Measurements from ENCODE around the gene CTAG1B.
"Not testable (repeated sequence)": the region's sequence is repeated elsewhere in the genome, so short reads cannot be mapped to it uniquely, and the experiment has no call there.

Gene CTAG1B

DNA sequence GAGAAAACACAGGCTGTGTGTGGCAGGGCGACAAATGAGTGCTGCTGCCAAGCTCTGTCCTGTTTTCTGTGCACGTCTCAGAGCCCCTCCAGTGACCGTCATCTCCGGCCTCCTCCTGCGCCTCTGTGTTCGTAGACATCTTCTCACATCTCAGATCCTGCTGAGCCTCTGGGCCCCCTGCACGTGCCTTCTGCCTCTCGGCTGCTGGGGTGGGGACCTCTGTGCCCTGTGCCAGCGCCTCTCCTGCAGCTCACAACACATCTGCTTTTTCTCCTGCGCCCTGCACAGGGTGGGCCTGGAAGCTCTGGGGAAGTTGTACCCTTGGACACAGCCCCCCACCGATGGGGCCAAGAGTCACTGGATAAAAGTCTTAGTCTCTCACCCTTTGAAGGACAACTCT, 36.7 kb upstream of the CTAG1B start:
- DNase-seq (ENCODE audit: low read depth) = no peak
- H3K4me3 ChIP-seq (ENCODE audit: low read depth, low read length) = no peak overlapping the region
- TF ChIP-seq, protein P1, sequence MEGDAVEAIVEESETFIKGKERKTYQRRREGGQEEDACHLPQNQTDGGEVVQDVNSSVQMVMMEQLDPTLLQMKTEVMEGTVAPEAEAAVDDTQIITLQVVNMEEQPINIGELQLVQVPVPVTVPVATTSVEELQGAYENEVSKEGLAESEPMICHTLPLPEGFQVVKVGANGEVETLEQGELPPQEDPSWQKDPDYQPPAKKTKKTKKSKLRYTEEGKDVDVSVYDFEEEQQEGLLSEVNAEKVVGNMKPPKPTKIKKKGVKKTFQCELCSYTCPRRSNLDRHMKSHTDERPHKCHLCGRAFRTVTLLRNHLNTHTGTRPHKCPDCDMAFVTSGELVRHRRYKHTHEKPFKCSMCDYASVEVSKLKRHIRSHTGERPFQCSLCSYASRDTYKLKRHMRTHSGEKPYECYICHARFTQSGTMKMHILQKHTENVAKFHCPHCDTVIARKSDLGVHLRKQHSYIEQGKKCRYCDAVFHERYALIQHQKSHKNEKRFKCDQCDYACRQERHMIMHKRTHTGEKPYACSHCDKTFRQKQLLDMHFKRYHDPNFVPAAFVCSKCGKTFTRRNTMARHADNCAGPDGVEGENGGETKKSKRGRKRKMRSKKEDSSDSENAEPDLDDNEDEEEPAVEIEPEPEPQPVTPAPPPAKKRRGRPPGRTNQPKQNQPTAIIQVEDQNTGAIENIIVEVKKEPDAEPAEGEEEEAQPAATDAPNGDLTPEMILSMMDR (conservative IDR thresholded peaks at IDR 0.05; ENCODE audit: low read depth, low read length) = no peak

DNA sequence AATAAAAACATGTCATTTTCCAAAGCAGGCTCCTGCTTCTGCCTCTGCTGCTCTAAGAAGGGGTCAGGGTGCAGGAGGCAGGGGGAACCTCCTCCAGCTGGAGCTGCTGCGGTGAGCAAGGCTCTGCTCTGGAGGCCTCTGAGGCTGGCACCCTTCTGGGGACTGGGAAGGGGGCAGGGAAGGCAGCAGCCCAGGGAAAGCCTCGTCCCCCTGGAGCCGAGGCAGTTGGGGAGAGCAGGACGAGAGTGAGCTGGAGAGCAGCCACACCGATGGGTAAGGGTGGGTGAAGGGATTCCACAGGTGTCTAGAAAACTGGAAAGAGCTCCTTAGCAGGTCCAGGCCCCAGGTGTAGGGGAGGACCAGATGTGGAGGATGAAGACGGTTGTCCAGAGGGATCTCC, 36.3 kb upstream of the CTAG1B start:
- DNase-seq (ENCODE audit: low read depth) = no peak
- no peak overlapping the region for H3K4me3 ChIP-seq (ENCODE audit: low read depth, low read length)
- TF ChIP-seq, protein P1 (conservative IDR thresholded peaks at IDR 0.05; ENCODE audit: low read depth, low read length) = no peak

DNA sequence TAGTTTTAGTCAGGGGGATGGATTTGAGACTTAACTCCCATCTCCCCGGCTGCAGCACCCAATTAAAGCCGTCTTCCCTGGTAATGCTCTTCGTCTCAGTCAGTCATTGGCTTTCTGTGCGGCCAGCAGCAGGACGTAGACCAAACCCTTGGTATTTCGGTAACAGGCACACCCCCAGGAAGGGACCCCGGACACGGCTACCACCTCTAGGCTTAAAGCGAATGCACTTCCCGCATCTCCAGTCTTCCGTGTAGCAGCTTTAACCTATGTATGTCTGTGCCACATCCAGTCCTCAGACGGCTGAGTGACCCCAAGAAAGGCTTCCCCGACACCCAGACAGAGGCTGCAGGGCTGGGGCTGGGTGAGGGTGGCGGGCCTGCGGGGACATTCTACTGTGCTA, 35.8 kb upstream of the CTAG1B start:
- no peak overlapping the region for H3K4me3 ChIP-seq (ENCODE audit: low read depth, low read length)
- DNase-seq (ENCODE audit: low read depth) = no peak
- TF ChIP-seq, protein P1 (conservative IDR thresholded peaks at IDR 0.05; ENCODE audit: low read depth, low read length) = no peak

DNA sequence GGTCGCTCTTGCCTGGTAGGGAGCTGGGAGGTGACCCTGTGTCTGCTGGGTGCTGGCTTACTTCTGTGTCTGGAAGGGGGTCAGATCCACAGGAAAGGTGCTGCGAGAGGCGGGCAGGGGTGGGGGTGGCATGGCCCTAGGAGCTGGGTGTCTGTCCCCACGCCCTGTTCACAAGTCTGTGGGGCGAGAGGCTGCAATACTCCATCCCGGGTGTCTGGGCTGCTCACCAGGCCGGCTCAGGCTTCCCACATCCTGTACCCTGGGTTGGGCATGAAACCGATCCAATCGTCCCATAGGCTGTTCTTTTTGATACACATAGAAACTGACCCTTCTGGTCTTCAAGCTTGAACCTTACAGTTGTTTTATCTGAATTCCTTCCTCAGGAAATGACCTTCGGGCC, 35.3 kb upstream of the CTAG1B start:
- H3K4me3 ChIP-seq (ENCODE audit: low read depth, low read length) = no peak overlapping the region
- no peak for DNase-seq (ENCODE audit: low read depth)

DNA sequence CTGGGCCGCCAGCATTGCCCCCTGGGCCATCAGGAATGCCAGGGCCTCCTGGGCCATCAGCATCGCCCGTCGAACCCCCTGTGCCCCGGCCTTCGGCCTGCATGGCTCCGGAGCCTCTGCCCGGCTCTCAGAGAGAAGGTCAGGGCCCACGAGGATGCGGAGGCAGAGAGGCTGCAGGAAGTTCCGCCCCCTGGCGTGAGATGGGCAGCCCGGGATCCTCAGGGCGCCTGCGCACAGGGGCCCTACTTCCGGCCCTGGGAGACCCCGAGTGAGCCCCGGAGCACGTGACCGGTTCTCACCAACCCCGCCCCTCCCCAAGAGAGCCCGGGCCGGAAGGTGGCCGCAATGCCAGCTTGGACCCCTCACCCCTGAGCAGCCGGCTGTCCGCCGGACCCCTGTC, 34.3 kb upstream of the CTAG1B start, which contains the start of gene CTAG2:
CTAG2 (minus strand) TSS at position 167 of the 400 bp plus-strand sequence; CDS start at position 103, 64 bp downstream.
- not testable (repeated sequence) for DNase-seq (ENCODE audit: low read depth); H3K4me3 ChIP-seq (ENCODE audit: low read depth, low read length)

More for the DNA sequence above, 35.3 kb upstream of the CTAG1B start:
- TF ChIP-seq, protein P1 (conservative IDR thresholded peaks at IDR 0.05; ENCODE audit: low read depth, low read length) = no peak

DNA sequence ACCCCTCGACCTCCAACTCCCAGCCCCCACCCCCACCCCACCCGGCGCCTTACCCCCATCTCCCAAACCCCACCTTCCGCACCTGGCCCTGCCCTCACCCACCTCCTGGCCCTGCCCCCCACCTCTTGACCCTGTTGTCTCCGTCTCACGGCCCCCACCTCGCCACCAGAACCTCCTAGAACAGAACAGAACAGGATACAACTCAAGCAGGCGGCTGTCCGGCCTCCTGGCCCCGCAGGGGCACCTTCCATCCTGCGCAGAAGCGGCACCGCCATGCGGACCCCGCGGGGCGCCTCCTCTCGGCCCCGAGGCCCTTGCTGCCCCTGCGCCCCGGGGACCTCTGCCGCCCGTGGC, 33.9 kb upstream of the CTAG1B start:
- no peak for DNase-seq (ENCODE audit: low read depth)
- TF ChIP-seq, protein P1 (conservative IDR thresholded peaks at IDR 0.05; ENCODE audit: low read depth, low read length) = no peak
- no peak overlapping the region for H3K4me3 ChIP-seq (ENCODE audit: low read depth, low read length)

DNA sequence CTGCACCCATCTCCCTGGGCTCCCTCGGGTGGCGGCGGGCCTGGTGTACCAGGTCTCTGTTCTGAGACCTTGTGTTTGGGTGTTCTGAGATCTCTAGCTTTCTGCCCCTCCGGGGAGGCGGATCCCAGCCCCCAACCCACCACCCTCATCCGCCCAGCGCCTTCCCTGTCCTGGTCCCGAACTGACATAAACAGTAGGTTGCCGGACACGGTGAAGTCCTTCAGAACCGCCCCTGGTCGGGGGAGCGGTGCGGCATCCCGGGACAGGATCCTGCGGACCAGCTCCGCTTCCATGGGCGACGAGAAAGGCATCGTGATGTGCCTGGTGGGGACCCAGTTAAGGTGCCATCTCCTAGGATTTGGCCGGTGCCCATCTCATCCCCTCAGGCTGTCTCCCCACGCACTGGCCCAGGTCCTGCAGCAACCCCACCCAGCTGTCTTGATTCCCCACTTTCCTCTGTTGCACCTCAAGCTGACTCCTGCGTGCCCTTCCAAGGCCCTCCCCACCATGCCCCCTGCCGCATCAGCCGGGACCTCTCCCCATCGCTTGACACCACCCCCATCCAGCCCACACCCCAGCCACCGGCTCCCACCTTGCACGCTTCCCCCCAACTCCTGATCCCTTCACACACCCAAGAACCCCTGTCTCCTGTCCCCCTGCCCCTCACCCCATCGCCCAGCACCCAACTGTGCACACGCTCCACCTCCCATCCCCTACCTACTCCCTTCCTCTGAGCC, 33.4 kb upstream of the CTAG1B start:
- DNase-seq (ENCODE audit: low read depth) = no peak
- TF ChIP-seq, protein P1 (conservative IDR thresholded peaks at IDR 0.05; ENCODE audit: low read depth, low read length) = no peak
- H3K4me3 ChIP-seq (ENCODE audit: low read depth, low read length) = no peak overlapping the region
